ENCODE results near the gene RAPGEF2.

DNA sequence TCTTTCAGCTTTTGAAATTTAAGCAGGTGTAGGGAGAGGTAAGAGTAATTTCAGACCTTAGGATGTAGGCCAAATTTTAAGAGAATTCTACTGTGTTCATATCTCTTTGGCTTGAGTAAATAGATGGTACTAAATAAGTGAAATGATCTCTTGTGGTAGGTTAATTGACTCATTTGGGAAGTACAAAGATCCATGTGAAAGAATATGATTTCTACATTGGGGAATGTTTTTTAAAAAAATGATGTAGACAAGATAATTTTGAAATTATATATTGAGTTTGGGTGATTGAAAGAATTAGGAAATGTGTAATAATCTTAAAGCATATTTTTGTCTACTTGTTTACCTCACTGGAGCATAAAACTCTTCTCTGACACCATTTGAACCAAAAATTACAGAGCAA is 35.6 kb downstream of the RAPGEF2 start:
- TF ChIP-seq, protein P1, sequence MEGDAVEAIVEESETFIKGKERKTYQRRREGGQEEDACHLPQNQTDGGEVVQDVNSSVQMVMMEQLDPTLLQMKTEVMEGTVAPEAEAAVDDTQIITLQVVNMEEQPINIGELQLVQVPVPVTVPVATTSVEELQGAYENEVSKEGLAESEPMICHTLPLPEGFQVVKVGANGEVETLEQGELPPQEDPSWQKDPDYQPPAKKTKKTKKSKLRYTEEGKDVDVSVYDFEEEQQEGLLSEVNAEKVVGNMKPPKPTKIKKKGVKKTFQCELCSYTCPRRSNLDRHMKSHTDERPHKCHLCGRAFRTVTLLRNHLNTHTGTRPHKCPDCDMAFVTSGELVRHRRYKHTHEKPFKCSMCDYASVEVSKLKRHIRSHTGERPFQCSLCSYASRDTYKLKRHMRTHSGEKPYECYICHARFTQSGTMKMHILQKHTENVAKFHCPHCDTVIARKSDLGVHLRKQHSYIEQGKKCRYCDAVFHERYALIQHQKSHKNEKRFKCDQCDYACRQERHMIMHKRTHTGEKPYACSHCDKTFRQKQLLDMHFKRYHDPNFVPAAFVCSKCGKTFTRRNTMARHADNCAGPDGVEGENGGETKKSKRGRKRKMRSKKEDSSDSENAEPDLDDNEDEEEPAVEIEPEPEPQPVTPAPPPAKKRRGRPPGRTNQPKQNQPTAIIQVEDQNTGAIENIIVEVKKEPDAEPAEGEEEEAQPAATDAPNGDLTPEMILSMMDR (conservative IDR thresholded peaks at IDR 0.05; ENCODE audit: low read depth in 2 of 2), result no peak
- TF ChIP-seq, protein P2, sequence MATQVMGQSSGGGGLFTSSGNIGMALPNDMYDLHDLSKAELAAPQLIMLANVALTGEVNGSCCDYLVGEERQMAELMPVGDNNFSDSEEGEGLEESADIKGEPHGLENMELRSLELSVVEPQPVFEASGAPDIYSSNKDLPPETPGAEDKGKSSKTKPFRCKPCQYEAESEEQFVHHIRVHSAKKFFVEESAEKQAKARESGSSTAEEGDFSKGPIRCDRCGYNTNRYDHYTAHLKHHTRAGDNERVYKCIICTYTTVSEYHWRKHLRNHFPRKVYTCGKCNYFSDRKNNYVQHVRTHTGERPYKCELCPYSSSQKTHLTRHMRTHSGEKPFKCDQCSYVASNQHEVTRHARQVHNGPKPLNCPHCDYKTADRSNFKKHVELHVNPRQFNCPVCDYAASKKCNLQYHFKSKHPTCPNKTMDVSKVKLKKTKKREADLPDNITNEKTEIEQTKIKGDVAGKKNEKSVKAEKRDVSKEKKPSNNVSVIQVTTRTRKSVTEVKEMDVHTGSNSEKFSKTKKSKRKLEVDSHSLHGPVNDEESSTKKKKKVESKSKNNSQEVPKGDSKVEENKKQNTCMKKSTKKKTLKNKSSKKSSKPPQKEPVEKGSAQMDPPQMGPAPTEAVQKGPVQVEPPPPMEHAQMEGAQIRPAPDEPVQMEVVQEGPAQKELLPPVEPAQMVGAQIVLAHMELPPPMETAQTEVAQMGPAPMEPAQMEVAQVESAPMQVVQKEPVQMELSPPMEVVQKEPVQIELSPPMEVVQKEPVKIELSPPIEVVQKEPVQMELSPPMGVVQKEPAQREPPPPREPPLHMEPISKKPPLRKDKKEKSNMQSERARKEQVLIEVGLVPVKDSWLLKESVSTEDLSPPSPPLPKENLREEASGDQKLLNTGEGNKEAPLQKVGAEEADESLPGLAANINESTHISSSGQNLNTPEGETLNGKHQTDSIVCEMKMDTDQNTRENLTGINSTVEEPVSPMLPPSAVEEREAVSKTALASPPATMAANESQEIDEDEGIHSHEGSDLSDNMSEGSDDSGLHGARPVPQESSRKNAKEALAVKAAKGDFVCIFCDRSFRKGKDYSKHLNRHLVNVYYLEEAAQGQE (IDR thresholded peaks at IDR 0.05; ENCODE audit: unreplicated experiment), result no peak
- TF ChIP-seq EZH2phosphoT487 (IDR thresholded peaks at IDR 0.05; ENCODE audit: unreplicated experiment) (no peak), POLR2AphosphoS5 (IDR thresholded peaks at IDR 0.05; ENCODE audit: low read depth) (no peak), EZH2 (IDR thresholded peaks at IDR 0.05; ENCODE audit: low read depth, unreplicated experiment) (no peak)
